Natural killer cell (primary cell): ENCODE data around the gene SLC35F3. TPM values are rescaled to one million over a fixed set of nuclear protein-coding genes. Genes with fewer than 3 reads are reported as not detected.
"Not testable (repeated sequence)": the region's sequence is repeated elsewhere in the genome, so short reads cannot be mapped to it uniquely, and the experiment has no call there.

Experiments used
- ATAC-seq, 3 donors: fragments of 150-1000 bp in 2 of 3; fragments of 200-7000 bp in 1 of 3; cut with Tn5 transposase; 1 replicate in 1 of 3; 2 replicates in 2 of 3; pipeline ENCODE4 v1.10.0; 2021; ENCODE audit warnings: mild to moderate bottlenecking in 2 of 3, moderate library complexity in 2 of 3
- DNase-seq, 2 donors: peaks; one replicate each; pipeline versions ENCODE4 v3.0.0 to v3.0.0-alpha.2; 2013 to 2021; ENCODE audit warnings: mixed read lengths in 1 of 2
- H3K27ac ChIP-seq: one replicate; pipeline ENCODE4 v1.5.1; 2013; ENCODE audit warnings: mild to moderate bottlenecking, low read length
- H3K27me3 ChIP-seq: one replicate; pipeline ENCODE4 v1.6.1; 2013; ENCODE audit warnings: low read length; ENCODE audit not compliant: control insufficient read depth, insufficient read depth
- H3K36me3 ChIP-seq: one replicate; pipeline ENCODE4 v1.6.1; 2013; ENCODE audit warnings: low read length; ENCODE audit not compliant: control insufficient read depth, insufficient read depth
- H3K4me1 ChIP-seq: one replicate; pipeline ENCODE4 v1.6.1; 2013; ENCODE audit warnings: low read length; ENCODE audit not compliant: control insufficient read depth, insufficient read depth
- H3K4me3 ChIP-seq: one replicate; pipeline ENCODE4 v1.5.1; 2013; ENCODE audit warnings: low read length
- H3K9me3 ChIP-seq: one replicate; pipeline ENCODE4 v1.6.1; 2013; ENCODE audit warnings: low read length; ENCODE audit not compliant: control insufficient read depth, insufficient read depth
- H3K27ac Mint-ChIP-seq, 2 donors: one replicate each; pipeline ENCODE4 v1.8.0; 2022; ENCODE audit warnings: mild to moderate bottlenecking in 2 of 2, mixed read lengths in 2 of 2, moderate library complexity in 1 of 2
- H3K27me3 Mint-ChIP-seq, 2 donors: one replicate each; pipeline ENCODE4 v1.8.0; 2022; ENCODE audit warnings: low read depth in 2 of 2, mixed read lengths in 2 of 2
- H3K36me3 Mint-ChIP-seq: one replicate; pipeline ENCODE4 v1.8.0; 2022; ENCODE audit warnings: mixed read lengths
- H3K4me1 Mint-ChIP-seq, 2 donors: one replicate each; pipeline ENCODE4 v1.8.0; 2022; ENCODE audit warnings: mixed read lengths in 2 of 2
- H3K4me3 Mint-ChIP-seq: one replicate; pipeline ENCODE4 v1.8.0; 2022; ENCODE audit warnings: mild to moderate bottlenecking, moderate library complexity, mixed read lengths
- H3K9me3 Mint-ChIP-seq, 2 donors: one replicate each; pipeline ENCODE4 v1.8.0; 2022; ENCODE audit warnings: mixed read lengths in 2 of 2
- CTCF ChIP-seq: fragments of 200-600 bp; IDR thresholded peaks from one replicate; pipeline ENCODE4 v1.8.0; 2022; ENCODE audit warnings: antibody characterized with exemption
- WGBS: methylation state at CpG from one replicate; pipeline ENCODE4 v1.1.7; 2013; ENCODE audit warnings: missing lambda C conversion rate; ENCODE audit not compliant: insufficient coverage; 5-methylcytosine and 5-hydroxymethylcytosine counted together
- intact Hi-C: fragments of 100-400 bp; cut with micrococcal nuclease; formaldehyde crosslinking; loops from one replicate; pipeline ENCODE4 v1.14.2; 2022
- total RNA-seq, 4 donors: library from RNA; stranded (reverse); fragments of 120-200 nt in 1 of 4; gene quantifications; one replicate each; pipeline versions ENCODE4 v1.2.3 to v1.2.4, GENCODE V29; 2013 to 2022

The SLC35F3 gene
- total RNA-seq, 3 donors from 2014 or later (not counting 1 experiment from before 2014, with no cell fraction given), result not detected

- Mint-ChIP-seq H3K27ac (no peak overlapping the region), H3K27me3 (peaks cover 13 to 44% of the 10 kb centered on the region in 2 donors), H3K4me3 (no peak overlapping the region), H3K9me3 (no peaks in the 10 kb centered on the region), H3K36me3 (no peaks in the 10 kb centered on the region), H3K4me1 (no peaks in the 10 kb centered on the region)
- 85% methylated on average over 2 of the region's 2 CpGs for whole genome bisulfite sequencing
- intact Hi-C loops, result no loop called here
- no peaks in the 10 kb centered on the region for H3K9me3 ChIP-seq
- DNase-seq (no peak), ATAC-seq (no peak)
- H3K27ac ChIP-seq, result no peak overlapping the region
- TF ChIP-seq CTCF, result no peak
- H3K4me3 ChIP-seq, result no peak overlapping the region
- no peaks in the 10 kb centered on the region for H3K27me3 ChIP-seq
- H3K4me1 ChIP-seq, result no peaks in the 10 kb centered on the region
- H3K36me3 ChIP-seq, result no peaks in the 10 kb centered on the region
Measured at GRCh38 chr1:234150892-234151291, 246.4 kb downstream of the SLC35F3 start.

- DNase-seq, H3K9me3 Mint-ChIP-seq, H3K27ac Mint-ChIP-seq, H3K9me3 ChIP-seq, H3K27me3 ChIP-seq, H3K36me3 Mint-ChIP-seq, H3K4me3 Mint-ChIP-seq, ATAC-seq, H3K4me1 Mint-ChIP-seq, intact Hi-C loops, H3K36me3 ChIP-seq, H3K27ac ChIP-seq, H3K4me3 ChIP-seq, H3K4me1 ChIP-seq: not testable (repeated sequence)
- 79% methylated on average over 1 of the region's 4 CpGs for WGBS
- H3K27me3 Mint-ChIP-seq, result peaks cover 10 to 31% of the 10 kb centered on the region in 2 donors
Measured at GRCh38 chr1:234152344-234152743, 247.9 kb downstream of the SLC35F3 start.

GRCh38 chr1:234154320-234155251 is 250.1 kb downstream of the SLC35F3 start:
- H3K4me1 ChIP-seq, result no peaks in the 10 kb centered on the region
- H3K27ac ChIP-seq, result no peak overlapping the region
- Mint-ChIP-seq H3K27me3 (peaks cover 7 to 26% of the 10 kb centered on the region in 2 donors), H3K36me3 (no peaks in the 10 kb centered on the region), H3K27ac (no peak overlapping the region), H3K9me3 (no peaks in the 10 kb centered on the region), H3K4me1 (no peaks in the 10 kb centered on the region), H3K4me3 (no peak overlapping the region)
- H3K9me3 ChIP-seq, result no peaks in the 10 kb centered on the region
- intact Hi-C loops, result no loop called here
- H3K4me3 ChIP-seq, result no peak overlapping the region
- peak; percentile 78 for TF ChIP-seq CTCF
- peak; percentile 44 to 73 (median 53) for ATAC-seq
- H3K27me3 ChIP-seq, result no peaks in the 10 kb centered on the region
- H3K36me3 ChIP-seq, result no peaks in the 10 kb centered on the region
- whole genome bisulfite sequencing, result 53% methylated on average over 4 of the region's 7 CpGs
- DNase-seq, result peak in 1 of 2 donors; percentile 74

GRCh38 chr1:234162661-234163060 is 258.2 kb downstream of the SLC35F3 start:
- H3K4me1 ChIP-seq, result no peaks in the 10 kb centered on the region
- Mint-ChIP-seq H3K36me3 (no peaks in the 10 kb centered on the region), H3K4me1 (no peaks in the 10 kb centered on the region), H3K9me3 (no peaks in the 10 kb centered on the region), H3K27me3 (peaks cover 13% of the 10 kb centered on the region in 2 donors), H3K4me3 (no peak overlapping the region), H3K27ac (no peak overlapping the region)
- H3K4me3 ChIP-seq, result no peak overlapping the region
- H3K27me3 ChIP-seq, result no peaks in the 10 kb centered on the region
- no peak for TF ChIP-seq CTCF
- no peak overlapping the region for H3K27ac ChIP-seq
- H3K36me3 ChIP-seq, result no peaks in the 10 kb centered on the region
- intact Hi-C loops, result no loop called here
- no peaks in the 10 kb centered on the region for H3K9me3 ChIP-seq
- ATAC-seq (no peak), DNase-seq (no peak)
